CD4-positive, alpha-beta T cell treated with Interleukin-1 beta for 1 hour (primary cell): ENCODE results near the gene DESI2.
"Not testable (repeated sequence)": the region's sequence is repeated elsewhere in the genome, so short reads cannot be mapped to it uniquely, and the experiment has no call there.

Experiments
- DNase-seq, 2 donors: peaks; one replicate each; pipeline ENCODE4 v3.0.0-alpha.2; 2020 to 2022

The DESI2 gene

GRCh38 chr1:244655186-244655585 lies 2.3 kb downstream of the DESI2 start:
- no peak for DNase-seq

GRCh38 chr1:244657421-244657820 lies 4.5 kb downstream of the DESI2 start:
- no peak for DNase-seq

GRCh38 chr1:244659694-244660093 lies 6.8 kb downstream of the DESI2 start:
- DNase-seq: no peak

- no peak for DNase-seq
Observed at GRCh38 chr1:244660595-244660994, 7.7 kb downstream of the DESI2 start.

GRCh38 chr1:244661569-244662312 lies 8.8 kb downstream of the DESI2 start:
- DNase-seq: not testable (repeated sequence)

- no peak for DNase-seq
Observed at GRCh38 chr1:244662599-244662998, 9.7 kb downstream of the DESI2 start.

GRCh38 chr1:244664353-244664752 lies 11.4 kb downstream of the DESI2 start:
- no peak for DNase-seq

- DNase-seq: no peak
Observed at GRCh38 chr1:244665771-244666217, 12.9 kb downstream of the DESI2 start.

GRCh38 chr1:244666672-244667418 lies 13.9 kb downstream of the DESI2 start:
- DNase-seq: not testable (repeated sequence)

GRCh38 chr1:244667797-244668196 lies 14.9 kb downstream of the DESI2 start:
- no peak for DNase-seq

GRCh38 chr1:244672946-244673682 lies 20.2 kb downstream of the DESI2 start:
- DNase-seq: no peak

- DNase-seq: no peak
Observed at GRCh38 chr1:244674446-244674845, 21.5 kb downstream of the DESI2 start.

- no peak for DNase-seq
Observed at GRCh38 chr1:244675167-244675566, 22.2 kb downstream of the DESI2 start.

- no peak for DNase-seq
Observed at GRCh38 chr1:244678697-244679096, 25.8 kb downstream of the DESI2 start.

GRCh38 chr1:244680667-244681066 lies 27.7 kb downstream of the DESI2 start:
- DNase-seq: no peak

- DNase-seq: not testable (repeated sequence)
Observed at GRCh38 chr1:244682087-244682486, 29.2 kb downstream of the DESI2 start.

GRCh38 chr1:244695937-244696336 lies 43.0 kb downstream of the DESI2 start:
- DNase-seq: no peak

- no peak for DNase-seq
Observed at GRCh38 chr1:244699741-244700140, 46.8 kb downstream of the DESI2 start.

GRCh38 chr1:244700808-244701207 lies 47.9 kb downstream of the DESI2 start:
- DNase-seq: no peak

- DNase-seq: no peak
Observed at GRCh38 chr1:244702620-244703019, 49.7 kb downstream of the DESI2 start.

GRCh38 chr1:244704107-244704506 lies 51.2 kb downstream of the DESI2 start:
- no peak for DNase-seq

GRCh38 chr1:244705261-244706234 lies 52.6 kb downstream of the DESI2 start:
- no peak for DNase-seq
